ENCODE measurements around the gene ABCA3. TPM values are rescaled to one million over a fixed set of nuclear protein-coding genes. Genes with fewer than 3 reads are reported as not detected.

ABCA3 gene
- total and polyA plus RNA-seq, 2 experiments from 2014 or later, result 3.0 to 4.1 TPM

GRCh38 chr16:2328428-2328827, 12.1 kb downstream of the ABCA3 start (continued):
- no peak for TF ChIP-seq CTCF (conservative IDR thresholded peaks at IDR 0.05; ENCODE audit: low read depth in 2 of 2)

GRCh38 chr16:2326191-2326590, 14.3 kb downstream of the ABCA3 start:
- Histone ChIP-seq H3K27me3 (ENCODE audit: insufficient read depth) (no peaks in the 10 kb centered on the region), H3F3A (replicated peaks; ENCODE audit: low read depth) (no peaks in the 10 kb centered on the region), H3K4me3 (no peak overlapping the region), H4K20me1 (replicated peaks; ENCODE audit: insufficient read depth) (no peaks in the 10 kb centered on the region), H3K79me2 (replicated peaks; ENCODE audit: insufficient read depth) (no peaks in the 10 kb centered on the region), H3K36me3 (ENCODE audit: insufficient read depth) (no peaks in the 10 kb centered on the region), H3K4me2 (no peak overlapping the region), H2AFZ (no peak overlapping the region), H3K9me2 (ENCODE audit: insufficient read depth) (no peaks in the 10 kb centered on the region), H3K4me1 (ENCODE audit: insufficient read depth) (no peaks in the 10 kb centered on the region), H3K27ac (ENCODE audit: low read depth) (no peak overlapping the region)
- H3K9me3 Mint-ChIP-seq, result no peaks in the 10 kb centered on the region; the same call in 2 of the 3 replicates
- no peak overlapping the region for H3K27ac Mint-ChIP-seq
- no peak overlapping the region for H3K4me3 Mint-ChIP-seq
- H3K4me1 Mint-ChIP-seq, result no peaks in the 10 kb centered on the region
- H3K27me3 Mint-ChIP-seq (ENCODE audit: insufficient read depth, low read depth, poor library complexity), result peaks cover 6% of the 10 kb centered on the region
- no peaks in the 10 kb centered on the region for H3K36me3 Mint-ChIP-seq (ENCODE audit: low read depth)
- DNase-seq (ENCODE audit: low spot score) (no peak), ATAC-seq (no peak)
- no peak for TF ChIP-seq ZNF114 (CRISPR knock-in tag; IDR thresholded peaks at IDR 0.05)
- TF ChIP-seq ZNF462 (CRISPR knock-in tag; IDR thresholded peaks at IDR 0.05), result no peak
- no peak for TF ChIP-seq POLR2AphosphoS5 (IDR thresholded peaks at IDR 0.05; ENCODE audit: low read depth)
- TF ChIP-seq EZH2phosphoT487 (IDR thresholded peaks at IDR 0.05; ENCODE audit: unreplicated experiment), result no peak
- no peak for TF ChIP-seq ETS1 (IDR thresholded peaks at IDR 0.05)
- TF ChIP-seq NANOG (IDR thresholded peaks at IDR 0.05; ENCODE audit: borderline replicate concordance), result no peak
- TF ChIP-seq JUNB (IDR thresholded peaks at IDR 0.05; ENCODE audit: unreplicated experiment), result no peak
- TF ChIP-seq ZNF331 (CRISPR knock-in tag; IDR thresholded peaks at IDR 0.05; ENCODE audit: low read depth), result no peak
- no peak for TF ChIP-seq REST (IDR thresholded peaks at IDR 0.05; ENCODE audit: unreplicated experiment)
- no peak for TF ChIP-seq CREB1 (CRISPR knock-in tag; IDR thresholded peaks at IDR 0.05; ENCODE audit: low read depth)
- no peak for TF ChIP-seq CTCF (conservative IDR thresholded peaks at IDR 0.05; ENCODE audit: low read depth in 2 of 2)
